AG04450 (cell line): ENCODE results near the gene MYMK. TPM values are rescaled to one million over a fixed set of nuclear protein-coding genes. Genes with fewer than 3 reads are reported as not detected.

Experiments used
- CTCF ChIA-PET: fragments of 300-600, 350-600 bp; formaldehyde crosslinking; extraction: SDS; loops from one replicate; lab custom pipeline; 2022; ENCODE audit warnings: antibody characterized with exemption, inconsistent platforms; lab: Charles Lee
- POLR2A ChIA-PET: fragments of 350-600 bp; formaldehyde crosslinking; extraction: SDS; loops from one replicate; lab custom pipeline; 2021; ENCODE audit warnings: antibody characterized with exemption, inconsistent platforms; lab: Yijun Ruan, JAX
- DNase-seq: peaks from one replicate; pipeline ENCODE4 v3.0.0-alpha.2; 2011; ENCODE audit warnings: low read depth, low spot score
- H3K27ac ChIP-seq: one replicate; pipeline ENCODE4 v1.5.1; 2012; ENCODE audit warnings: low read depth, low read length, control low read depth
- H3K27me3 ChIP-seq: one replicate; pipeline ENCODE4 v1.6.0; 2012; ENCODE audit warnings: low read length; ENCODE audit not compliant: control insufficient read depth, insufficient read depth
- H3K4me3 ChIP-seq: 2 replicates; pipeline ENCODE4 v1.5.1; 2011; ENCODE audit warnings: mild to moderate bottlenecking, low read depth, low read length, control low read depth
- H3K9me3 ChIP-seq: 2 replicates; pipeline ENCODE4 v1.5.1; 2012; ENCODE audit warnings: low read length; ENCODE audit not compliant: control insufficient read depth, insufficient read depth
- polyA plus RNA-seq: library from polyadenylated mRNA; depleted of rRNA; stranded (reverse); fragments of >200 nt; gene quantifications from 2 replicates; pipeline ENCODE4 v1.2.3, GENCODE V29; 2011
- TF ChIP-seq, protein P1 (sequence below): IDR thresholded peaks from 2 replicates; pipeline ENCODE4 v1.5.1; 2011; ENCODE audit warnings: low read depth, low read length, control low read depth, inconsistent platforms

The MYMK gene
- polyA plus RNA-seq, 1 experiment = not detected

DNA sequence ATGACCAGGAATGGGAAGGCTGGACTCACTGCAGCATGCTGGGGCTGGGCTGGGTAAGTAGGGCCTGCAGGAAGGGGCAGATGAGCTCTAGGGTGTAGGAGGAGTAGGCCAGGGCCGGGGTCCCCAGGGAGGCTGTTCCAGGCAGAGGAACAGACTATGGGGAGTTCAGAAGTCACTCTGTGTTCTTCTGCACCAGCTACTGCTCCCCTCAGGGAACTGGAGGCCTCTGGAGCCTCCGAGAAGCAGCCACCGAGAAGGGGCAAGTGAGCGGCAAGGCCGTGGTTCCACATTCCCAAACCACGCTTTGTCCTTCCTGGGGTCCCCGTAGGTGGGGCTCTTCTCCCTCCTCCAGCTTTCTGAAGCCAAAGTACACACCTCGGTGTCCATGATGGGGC, 37.4 kb downstream of the MYMK start:
- no peak overlapping the region for H3K27ac ChIP-seq
- no peaks in the 10 kb centered on the region; the same call in 1 of the 2 replicates for H3K9me3 ChIP-seq
- POLR2A ChIA-PET = no interaction called here
- H3K4me3 ChIP-seq = no peak overlapping the region
- peaks cover 28% of the 10 kb centered on the region for H3K27me3 ChIP-seq
- TF ChIP-seq, protein P1, sequence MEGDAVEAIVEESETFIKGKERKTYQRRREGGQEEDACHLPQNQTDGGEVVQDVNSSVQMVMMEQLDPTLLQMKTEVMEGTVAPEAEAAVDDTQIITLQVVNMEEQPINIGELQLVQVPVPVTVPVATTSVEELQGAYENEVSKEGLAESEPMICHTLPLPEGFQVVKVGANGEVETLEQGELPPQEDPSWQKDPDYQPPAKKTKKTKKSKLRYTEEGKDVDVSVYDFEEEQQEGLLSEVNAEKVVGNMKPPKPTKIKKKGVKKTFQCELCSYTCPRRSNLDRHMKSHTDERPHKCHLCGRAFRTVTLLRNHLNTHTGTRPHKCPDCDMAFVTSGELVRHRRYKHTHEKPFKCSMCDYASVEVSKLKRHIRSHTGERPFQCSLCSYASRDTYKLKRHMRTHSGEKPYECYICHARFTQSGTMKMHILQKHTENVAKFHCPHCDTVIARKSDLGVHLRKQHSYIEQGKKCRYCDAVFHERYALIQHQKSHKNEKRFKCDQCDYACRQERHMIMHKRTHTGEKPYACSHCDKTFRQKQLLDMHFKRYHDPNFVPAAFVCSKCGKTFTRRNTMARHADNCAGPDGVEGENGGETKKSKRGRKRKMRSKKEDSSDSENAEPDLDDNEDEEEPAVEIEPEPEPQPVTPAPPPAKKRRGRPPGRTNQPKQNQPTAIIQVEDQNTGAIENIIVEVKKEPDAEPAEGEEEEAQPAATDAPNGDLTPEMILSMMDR = no peak
- CTCF ChIA-PET = interaction anchor here (1.1 to 2.0 kb wide), 8 partner anchors 27 to 319 kb away, joined by 3 to 25 read pairs (median 6); partner anchors contain the start of genes CACFD1, SURF1 and SURF2
- DNase-seq = no peak

DNA sequence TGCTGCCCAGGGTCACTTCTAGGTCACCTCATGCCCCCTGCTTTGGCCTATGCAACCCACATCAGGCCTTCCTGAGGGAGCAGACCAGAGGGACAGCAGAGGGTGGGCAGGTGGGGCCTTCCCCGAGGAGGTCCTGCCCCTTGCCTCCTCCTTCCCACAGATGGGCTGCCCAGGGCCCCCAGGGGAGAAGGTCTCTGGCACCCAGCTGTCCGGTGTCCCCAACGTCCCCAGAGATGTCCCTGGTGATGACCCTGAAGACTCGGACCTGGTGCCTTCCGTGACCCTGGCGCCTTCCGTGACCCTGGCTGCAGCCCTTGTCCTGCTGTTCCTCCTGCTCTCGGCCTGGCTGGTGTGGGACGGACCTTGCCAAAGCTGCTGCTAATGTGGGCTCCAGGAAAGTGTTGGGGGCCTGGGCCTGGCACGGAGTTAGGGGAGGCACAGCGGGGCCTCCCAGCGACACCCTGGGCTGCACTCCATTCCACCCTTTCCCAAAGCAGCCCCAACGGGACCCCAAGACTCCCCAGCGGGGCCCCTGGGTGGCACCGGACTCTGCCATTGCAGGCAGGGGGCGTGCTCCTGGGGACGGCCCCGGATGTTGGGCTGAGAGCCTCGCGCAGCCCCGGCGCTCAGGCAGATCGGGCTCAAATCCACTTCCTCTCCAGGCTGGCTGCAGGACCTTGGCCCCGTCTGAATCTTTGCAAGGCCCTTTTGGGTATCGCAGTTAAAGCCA, 39.1 kb downstream of the MYMK start:
- Histone ChIP-seq H3K27ac (no peak overlapping the region), H3K9me3 (no peaks in the 10 kb centered on the region; the same call in 1 of the 2 replicates), H3K27me3 (peaks cover 20% of the 10 kb centered on the region), H3K4me3 (no peak overlapping the region)
- no peak for DNase-seq
- TF ChIP-seq, protein P1 = no peak
- ChIA-PET CTCF (interaction anchor here (0.8 to 2.0 kb wide), 8 partner anchors 71 to 305 kb away, joined by 3 to 13 read pairs (median 6); no protein-coding TSS in a partner anchor), POLR2A (no interaction called here)

DNA sequence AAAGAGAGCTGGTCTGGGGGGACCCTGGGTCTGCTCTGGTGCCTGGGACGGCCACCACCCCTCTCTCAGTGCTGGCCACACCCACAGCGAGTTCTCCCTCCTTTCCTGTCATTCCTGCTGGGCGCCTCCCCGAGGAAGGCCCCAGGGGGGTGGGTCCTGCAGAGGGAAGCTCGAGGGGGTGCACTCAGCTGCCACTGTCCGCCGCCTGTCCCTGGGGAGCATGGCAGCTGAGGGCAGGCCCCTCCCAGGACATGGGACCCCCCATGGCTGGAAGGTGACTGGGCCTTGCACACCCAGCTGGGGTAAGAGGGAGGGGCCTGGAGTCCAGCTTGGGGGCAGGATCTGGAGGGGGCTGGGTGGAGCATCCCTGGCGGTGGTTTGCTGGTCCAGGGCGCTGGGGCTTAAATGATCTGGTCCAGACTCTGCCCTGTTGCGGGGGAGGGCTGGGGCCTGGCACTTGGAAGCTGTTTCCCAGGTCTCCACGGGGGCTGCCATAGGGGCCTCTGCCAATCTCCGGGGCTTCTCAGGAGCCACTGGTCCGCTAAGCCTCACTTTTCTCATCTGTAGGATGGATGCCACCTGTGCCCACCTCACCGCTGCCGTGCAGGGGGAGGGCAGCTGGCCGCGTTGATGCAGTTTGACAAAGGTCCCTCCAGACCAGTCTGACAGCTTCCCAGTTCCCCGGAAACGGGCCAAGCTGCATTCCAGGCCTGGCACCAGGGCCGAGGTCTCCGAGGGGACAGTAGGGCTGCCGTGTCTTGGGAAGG, 39.9 kb downstream of the MYMK start:
- H3K4me3 ChIP-seq = no peak overlapping the region
- H3K9me3 ChIP-seq = no peaks in the 10 kb centered on the region; the same call in 1 of the 2 replicates
- peaks cover 17% of the 10 kb centered on the region for H3K27me3 ChIP-seq
- no peak for DNase-seq
- TF ChIP-seq, protein P1 = no peak
- ChIA-PET POLR2A (no interaction called here), CTCF (interaction anchor here (0.7 to 1.8 kb wide), 5 partner anchors 79 to 346 kb away, joined by 3 to 9 read pairs (median 4); no protein-coding TSS in a partner anchor)
- no peak overlapping the region for H3K27ac ChIP-seq

DNA sequence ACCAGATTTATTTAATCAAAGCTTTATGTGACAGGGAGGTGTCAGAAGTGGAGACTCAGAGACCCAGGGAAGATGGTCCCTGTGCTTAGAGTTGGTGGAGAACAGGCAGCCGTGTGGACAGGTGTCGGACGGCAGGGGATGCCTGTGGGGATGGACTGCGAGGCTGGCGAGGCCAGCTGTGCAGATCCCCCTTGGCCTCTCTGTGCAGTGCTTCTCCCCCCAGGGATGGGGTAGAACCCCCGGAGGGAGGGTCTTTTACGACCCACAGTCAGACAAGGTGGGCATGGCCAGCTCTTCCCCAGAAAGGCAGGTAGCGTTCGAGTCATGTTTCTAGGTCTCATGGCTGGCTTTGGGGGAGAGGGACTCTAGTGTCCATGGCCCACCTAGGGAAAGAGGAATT, 41.1 kb downstream of the MYMK start:
- CTCF ChIA-PET = no interaction called here
- peaks cover 13% of the 10 kb centered on the region for H3K27me3 ChIP-seq
- no peak for DNase-seq
- TF ChIP-seq, protein P1 = no peak
- no peaks in the 10 kb centered on the region; the same call in 1 of the 2 replicates for H3K9me3 ChIP-seq
- no peak overlapping the region for H3K27ac ChIP-seq
- POLR2A ChIA-PET = no interaction called here
- H3K4me3 ChIP-seq = no peak overlapping the region
